Activated naive CD4-positive, alpha-beta T cell treated with anti-CD3 and anti-CD28 coated beads, Interleukin-2, amount 50 U/mL, for 72 hours (primary cell): ENCODE measurements around the gene FBXO3. TPM values are rescaled to one million over a fixed set of nuclear protein-coding genes. Genes with fewer than 3 reads are reported as not detected.
"Not testable (repeated sequence)": the region's sequence is repeated elsewhere in the genome, so short reads cannot be mapped to it uniquely, and the experiment has no call there.

Source experiments
- ATAC-seq, 2 donors: fragments of 150-1000 bp; cut with Tn5 transposase; 2 replicates each; pipeline ENCODE4 v1.10.0; 2021; ENCODE audit warnings: mild to moderate bottlenecking in 2 of 2, moderate library complexity in 2 of 2
- DNase-seq, 2 donors: peaks; one replicate each; pipeline ENCODE4 v3.0.0; 2021 to 2022; ENCODE audit warnings: low spot score in 2 of 2
- H3K27ac Mint-ChIP-seq, 2 donors: one replicate each; pipeline ENCODE4 v1.8.0; 2022; ENCODE audit warnings: mild to moderate bottlenecking in 2 of 2, mixed read lengths in 2 of 2
- H3K36me3 Mint-ChIP-seq, 2 donors: one replicate each; pipeline ENCODE4 v1.8.0; 2022; ENCODE audit warnings: mixed read lengths in 2 of 2
- H3K9me3 Mint-ChIP-seq, 2 donors: one replicate each; pipeline ENCODE4 v1.8.0; 2022; ENCODE audit warnings: mixed read lengths in 2 of 2
- total RNA-seq, 2 donors: library from RNA; stranded (reverse); gene quantifications; one replicate each; pipeline ENCODE4 v1.2.3, GENCODE V29; 2022

The FBXO3 gene, protein sequence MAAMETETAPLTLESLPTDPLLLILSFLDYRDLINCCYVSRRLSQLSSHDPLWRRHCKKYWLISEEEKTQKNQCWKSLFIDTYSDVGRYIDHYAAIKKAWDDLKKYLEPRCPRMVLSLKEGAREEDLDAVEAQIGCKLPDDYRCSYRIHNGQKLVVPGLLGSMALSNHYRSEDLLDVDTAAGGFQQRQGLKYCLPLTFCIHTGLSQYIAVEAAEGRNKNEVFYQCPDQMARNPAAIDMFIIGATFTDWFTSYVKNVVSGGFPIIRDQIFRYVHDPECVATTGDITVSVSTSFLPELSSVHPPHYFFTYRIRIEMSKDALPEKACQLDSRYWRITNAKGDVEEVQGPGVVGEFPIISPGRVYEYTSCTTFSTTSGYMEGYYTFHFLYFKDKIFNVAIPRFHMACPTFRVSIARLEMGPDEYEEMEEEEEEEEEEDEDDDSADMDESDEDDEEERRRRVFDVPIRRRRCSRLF
- 10 to 100 TPM; 13.3 to 18.4 TPM for total RNA-seq

DNA sequence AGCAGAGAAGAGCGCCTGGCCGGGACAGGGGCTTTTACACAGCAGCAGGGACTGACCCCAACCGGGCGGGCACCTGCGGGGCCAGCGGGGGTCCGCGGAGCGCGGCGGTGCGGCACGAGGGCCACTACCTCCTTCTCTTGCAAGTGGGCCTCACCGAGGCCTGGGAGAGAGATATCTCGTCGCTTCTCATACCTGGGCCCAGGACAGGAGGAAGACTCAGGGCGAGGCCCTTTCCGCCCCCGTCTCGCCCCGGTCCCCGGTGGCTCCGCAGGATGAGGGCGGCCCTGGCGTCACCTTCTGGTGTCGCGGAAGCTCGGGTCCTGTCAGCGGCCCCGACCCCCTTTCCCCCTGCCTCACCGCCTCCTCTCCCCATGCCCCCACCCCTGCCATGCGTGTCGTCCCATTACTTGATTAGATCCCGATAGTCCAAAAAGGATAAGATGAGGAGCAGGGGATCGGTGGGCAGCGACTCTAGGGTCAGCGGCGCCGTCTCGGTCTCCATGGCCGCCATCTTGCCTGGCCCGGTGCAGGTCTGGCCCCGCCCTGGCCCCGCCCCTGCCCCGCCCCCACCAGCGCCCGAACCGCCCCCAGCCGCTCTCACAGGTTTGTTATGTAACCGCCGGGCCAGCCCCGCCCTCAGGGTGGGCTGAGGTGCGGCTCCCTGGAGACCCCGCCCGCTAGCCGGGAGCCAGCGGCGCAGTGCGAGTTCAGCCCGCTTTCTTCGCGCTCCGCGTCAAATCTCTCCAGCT, at the start of gene FBXO3:
Gene FBXO3, minus strand, starts transcription at position 534 of the 749 bp plus-strand sequence. Its CDS starts 23 bp downstream, at position 511.
- peak; percentile 90 to 94 for ATAC-seq
- Mint-ChIP-seq H3K27ac (peak within 1 kb of the TSS; percentile 88 to 90), H3K36me3 (peaks cover 0 to 10% of the 10 kb centered on the region in 2 donors), H3K9me3 (no peaks in the 10 kb centered on the region)
- peak; percentile 77 to 78 for DNase-seq

DNA sequence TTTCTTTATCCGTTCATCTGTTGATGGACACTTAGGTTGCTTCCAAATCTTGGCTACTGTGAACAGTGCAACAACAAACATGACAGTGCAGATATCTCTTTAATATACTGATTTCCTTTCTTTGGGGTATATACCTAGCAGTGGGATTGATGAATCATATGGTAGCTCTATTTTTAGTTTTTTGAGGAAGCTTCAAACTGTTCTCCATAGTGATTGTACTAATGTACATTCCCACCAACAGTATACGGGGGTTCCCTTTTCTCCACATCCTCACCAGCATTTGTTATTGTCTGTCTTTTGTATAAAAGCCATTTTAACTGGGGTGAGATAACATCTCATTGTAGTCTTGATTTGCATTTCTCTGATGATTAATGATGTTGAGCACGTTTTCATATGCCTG, 48.7 kb upstream of the FBXO3 start:
- ATAC-seq, DNase-seq, H3K27ac Mint-ChIP-seq, H3K9me3 Mint-ChIP-seq, H3K36me3 Mint-ChIP-seq: not testable (repeated sequence)

DNA sequence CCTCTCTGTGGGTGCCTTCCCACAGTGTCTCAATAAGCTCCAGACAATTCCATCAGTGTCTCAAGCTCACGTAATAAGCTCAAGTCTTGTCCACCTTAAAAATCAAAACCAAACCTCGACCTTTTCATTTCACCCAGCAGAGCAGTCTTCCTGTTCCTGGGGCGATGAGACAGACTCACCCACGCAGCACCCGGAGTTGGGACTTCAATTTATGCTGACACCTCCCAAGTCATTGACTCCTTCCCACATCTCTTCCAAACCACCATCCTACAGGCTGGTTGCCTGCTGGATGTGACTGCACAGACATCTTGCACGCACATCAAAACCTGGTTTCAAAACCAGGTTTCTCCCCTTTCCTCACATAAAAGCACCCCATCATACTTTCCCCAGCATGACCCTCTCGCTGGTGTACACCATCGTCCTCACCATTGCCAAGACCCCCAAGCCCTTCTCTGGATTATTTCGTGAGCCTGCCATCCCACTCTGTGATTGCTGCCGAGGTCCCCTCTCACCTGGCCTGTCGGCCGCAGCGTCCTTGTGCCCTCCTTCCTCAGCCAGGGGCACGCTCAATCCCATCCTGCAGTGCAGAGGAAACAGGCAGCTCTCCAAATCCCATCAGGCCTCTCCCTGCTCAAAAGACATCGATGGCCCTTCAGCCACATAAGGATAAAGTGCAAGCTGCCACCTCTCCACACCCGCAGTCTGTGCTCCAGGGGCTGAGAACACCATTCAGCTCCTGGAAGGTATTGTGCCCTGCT, 45.1 kb upstream of the FBXO3 start:
- no peaks in the 10 kb centered on the region for H3K9me3 Mint-ChIP-seq
- ATAC-seq, result no peak
- DNase-seq, result no peak
- H3K27ac Mint-ChIP-seq, result no peak overlapping the region
- H3K36me3 Mint-ChIP-seq, result no peaks in the 10 kb centered on the region

DNA sequence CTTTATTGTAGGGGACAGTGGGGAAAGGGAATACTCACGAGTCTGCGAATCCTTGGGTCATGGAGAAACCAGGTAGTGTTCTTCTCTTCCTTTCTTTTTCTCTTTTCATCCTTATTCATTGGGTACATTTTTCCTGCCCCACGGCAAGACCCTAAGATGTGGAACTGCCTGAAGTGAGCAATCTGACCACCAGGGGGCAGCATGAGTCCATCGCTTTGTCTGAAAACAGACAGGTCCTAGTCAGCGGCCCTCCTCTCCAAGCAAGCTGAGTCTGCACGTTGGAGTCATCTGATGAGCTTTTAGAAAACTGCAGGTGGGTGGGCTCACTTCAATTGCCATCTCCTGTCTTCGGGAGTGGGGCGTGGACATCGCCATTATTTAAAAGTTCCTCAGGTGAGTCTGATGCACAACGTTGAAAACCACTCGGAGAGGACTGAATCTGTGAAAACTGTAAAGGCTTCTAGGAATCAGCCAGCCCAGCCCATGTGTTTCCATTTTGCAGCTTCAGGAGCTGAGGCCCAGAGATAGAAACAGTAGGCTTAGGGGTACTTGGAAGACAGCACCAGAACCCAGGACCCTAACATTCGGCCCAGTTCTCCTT, 34.0 kb upstream of the FBXO3 start:
- H3K9me3 Mint-ChIP-seq, result no peaks in the 10 kb centered on the region
- ATAC-seq (peak; percentile 76 to 91), DNase-seq (peak; percentile 70 to 90)
- H3K36me3 Mint-ChIP-seq, result no peaks in the 10 kb centered on the region
- H3K27ac Mint-ChIP-seq, result no peak overlapping the region

DNA sequence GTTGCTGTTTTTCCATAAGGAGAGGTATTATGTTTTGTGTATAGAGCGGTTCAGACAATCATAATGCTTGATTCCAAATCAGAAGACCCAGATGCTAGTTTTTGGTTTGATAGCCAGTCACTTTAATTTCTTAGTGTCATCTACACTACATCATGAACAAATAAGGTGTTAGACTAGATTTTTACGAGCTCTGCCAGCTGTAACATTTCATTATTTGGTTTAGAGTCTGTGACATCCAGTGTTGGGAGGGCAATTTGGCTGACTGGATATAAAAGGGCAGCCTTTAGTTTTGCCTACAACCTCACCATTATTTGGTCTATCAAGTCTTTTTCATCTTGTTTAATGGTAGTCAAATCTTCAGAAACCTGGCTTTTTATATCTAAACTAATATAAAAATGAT, 30.2 kb upstream of the FBXO3 start:
- DNase-seq (no peak), ATAC-seq (no peak)
- peaks cover 0 to 4% of the 10 kb centered on the region in 2 donors for H3K36me3 Mint-ChIP-seq
- H3K27ac Mint-ChIP-seq, result no peak overlapping the region
- no peaks in the 10 kb centered on the region for H3K9me3 Mint-ChIP-seq

DNA sequence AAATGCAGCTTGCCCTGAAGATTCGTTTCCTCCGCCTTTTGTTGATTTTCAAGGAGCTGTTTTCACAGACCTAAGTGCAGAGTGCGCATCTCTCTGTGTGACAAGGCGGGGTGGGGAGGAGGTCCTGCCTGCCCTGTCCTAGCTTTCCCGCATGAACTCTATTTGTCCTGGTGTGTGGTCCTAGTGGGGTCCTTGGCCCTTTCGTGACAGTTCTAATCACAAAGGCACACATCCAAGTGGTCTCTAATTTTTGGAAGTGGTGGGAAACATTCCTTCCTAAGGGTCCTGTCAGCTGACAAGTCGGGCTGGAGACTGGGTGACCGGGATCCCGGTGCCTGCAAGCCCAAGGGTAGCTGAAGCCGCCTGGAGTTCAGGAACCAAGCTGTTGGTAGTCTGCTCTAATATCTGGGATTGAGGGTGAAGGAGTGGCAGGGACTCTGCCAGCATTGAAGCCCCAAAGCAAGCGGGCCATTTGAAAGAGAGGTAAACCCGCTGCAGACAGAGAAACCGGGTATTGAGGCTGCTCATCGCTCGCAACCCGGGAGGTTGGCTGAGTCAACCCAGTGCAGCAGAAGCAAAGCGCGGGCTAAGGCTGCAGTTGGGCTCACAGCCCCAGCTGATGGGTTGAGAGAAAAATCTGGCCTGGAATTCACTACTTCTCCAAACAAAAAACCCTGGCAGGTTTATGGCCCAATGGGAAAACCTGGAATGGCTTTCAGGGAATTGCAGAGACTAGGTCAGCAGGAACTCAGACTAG, 28.1 kb upstream of the FBXO3 start:
- ATAC-seq (peak in 1 of 2 donors; percentile 62), DNase-seq (no peak)
- H3K36me3 Mint-ChIP-seq, result peaks cover 0 to 4% of the 10 kb centered on the region in 2 donors

DNA sequence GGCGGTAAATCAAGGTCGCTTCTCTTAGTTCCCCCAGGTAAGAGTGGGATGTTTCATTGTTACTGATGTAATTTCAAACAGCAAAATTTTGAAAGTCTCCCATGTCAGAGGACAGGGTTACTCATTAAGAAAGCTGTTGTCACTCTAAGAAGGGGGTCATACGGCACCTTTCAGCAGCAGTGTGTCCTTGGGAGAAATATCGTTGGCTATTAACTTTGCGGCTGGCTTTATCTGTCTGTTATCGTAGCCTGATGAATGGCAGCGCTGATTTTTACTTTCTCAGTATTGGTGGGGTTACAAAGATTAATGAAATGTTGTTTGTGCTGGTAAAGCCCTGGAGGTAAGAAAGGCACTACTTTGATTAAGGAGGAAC, 27.5 kb upstream of the FBXO3 start:
- DNase-seq (no peak), ATAC-seq (no peak)
- H3K9me3 Mint-ChIP-seq, result no peaks in the 10 kb centered on the region
- H3K27ac Mint-ChIP-seq, result no peak overlapping the region
- peaks cover 0 to 4% of the 10 kb centered on the region in 2 donors for H3K36me3 Mint-ChIP-seq

More for the DNA sequence above, 28.1 kb upstream of the FBXO3 start:
- Mint-ChIP-seq H3K27ac (no peak overlapping the region), H3K9me3 (no peaks in the 10 kb centered on the region)

DNA sequence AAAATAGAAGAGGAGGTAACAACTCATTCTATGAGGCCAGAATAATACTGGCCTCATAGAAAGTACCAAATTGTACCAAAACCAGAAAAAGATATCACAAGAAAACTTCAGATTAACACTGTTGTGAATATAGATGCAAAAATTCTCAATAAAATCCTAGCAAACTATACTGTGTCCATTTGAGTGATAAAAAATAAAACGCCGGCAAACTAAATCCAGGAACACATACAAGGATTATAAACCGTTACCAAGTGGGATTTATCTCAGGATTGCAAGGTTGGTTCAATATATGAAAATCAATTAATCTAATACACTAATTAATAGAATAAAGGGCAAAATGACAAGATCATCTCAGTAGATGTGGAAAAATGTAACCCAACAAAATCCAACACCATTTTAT, 23.6 kb upstream of the FBXO3 start:
- Mint-ChIP-seq H3K9me3 (no peaks in the 10 kb centered on the region), H3K27ac (no peak overlapping the region), H3K36me3 (peaks cover 0 to 9% of the 10 kb centered on the region in 2 donors)
- ATAC-seq (no peak), DNase-seq (no peak)

DNA sequence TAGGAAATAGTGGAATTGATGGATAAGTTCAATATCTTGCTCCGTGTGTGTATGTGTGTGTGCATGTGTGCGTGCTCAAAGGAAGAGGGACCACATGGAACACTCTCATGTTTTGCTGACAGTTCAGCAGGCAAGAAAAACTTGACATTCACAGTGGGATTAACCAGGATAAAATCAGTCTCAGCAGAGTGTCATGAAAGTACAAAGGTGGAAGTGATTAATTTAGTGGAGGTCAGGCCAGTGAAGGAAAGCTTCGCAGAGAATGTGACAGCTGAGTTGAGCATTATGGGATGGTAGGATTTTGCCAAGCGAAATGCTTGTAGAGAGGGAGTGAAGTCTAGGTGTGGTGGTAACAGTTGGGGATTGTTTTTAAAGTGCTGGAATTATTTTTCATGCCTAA, 15.7 kb upstream of the FBXO3 start:
- Mint-ChIP-seq H3K27ac (no peak overlapping the region), H3K9me3 (no peaks in the 10 kb centered on the region), H3K36me3 (no peaks in the 10 kb centered on the region)
- no peak for DNase-seq
- ATAC-seq, result no peak

DNA sequence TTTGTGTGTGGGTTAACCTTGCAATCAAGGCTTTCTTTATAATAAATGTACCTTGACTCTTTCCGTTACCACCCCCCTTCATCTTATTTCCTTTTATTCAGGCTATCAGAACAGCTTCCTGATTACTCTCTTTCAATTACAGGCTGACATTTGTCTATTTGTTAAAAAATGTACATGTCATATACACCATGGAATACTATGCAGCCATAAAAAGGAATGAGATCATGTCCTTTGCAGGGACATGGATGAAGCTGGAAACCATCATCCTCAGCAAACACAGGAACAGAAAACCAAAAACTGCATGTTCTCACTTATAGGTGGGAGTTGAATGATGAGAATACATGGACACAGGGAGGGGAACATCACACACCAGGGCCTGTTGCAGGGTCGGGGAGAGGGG, 13.8 kb upstream of the FBXO3 start:
- H3K36me3 Mint-ChIP-seq, H3K27ac Mint-ChIP-seq, H3K9me3 Mint-ChIP-seq, ATAC-seq, DNase-seq: not testable (repeated sequence)

DNA sequence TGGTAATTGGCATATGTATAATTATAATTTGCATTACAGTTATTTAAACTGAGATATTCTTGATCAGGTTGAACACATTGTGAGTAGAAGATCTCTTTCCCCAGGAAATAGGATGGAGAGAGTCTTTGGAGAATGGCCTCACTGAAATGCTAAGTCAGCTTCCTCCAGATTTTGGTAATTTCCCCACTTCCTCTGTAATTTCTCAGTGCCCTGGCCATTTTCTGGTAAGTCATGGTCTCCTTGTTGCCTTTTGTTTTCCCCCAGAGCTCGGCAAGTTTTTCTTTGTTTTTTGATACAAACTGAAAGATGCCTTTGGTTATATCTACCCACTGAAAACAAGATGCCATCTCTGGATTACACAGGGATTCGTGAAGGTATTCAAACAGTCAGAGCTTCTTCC, 12.8 kb upstream of the FBXO3 start:
- H3K9me3 Mint-ChIP-seq, result no peaks in the 10 kb centered on the region
- no peaks in the 10 kb centered on the region for H3K36me3 Mint-ChIP-seq
- DNase-seq (no peak), ATAC-seq (no peak)
- H3K27ac Mint-ChIP-seq, result no peak overlapping the region

DNA sequence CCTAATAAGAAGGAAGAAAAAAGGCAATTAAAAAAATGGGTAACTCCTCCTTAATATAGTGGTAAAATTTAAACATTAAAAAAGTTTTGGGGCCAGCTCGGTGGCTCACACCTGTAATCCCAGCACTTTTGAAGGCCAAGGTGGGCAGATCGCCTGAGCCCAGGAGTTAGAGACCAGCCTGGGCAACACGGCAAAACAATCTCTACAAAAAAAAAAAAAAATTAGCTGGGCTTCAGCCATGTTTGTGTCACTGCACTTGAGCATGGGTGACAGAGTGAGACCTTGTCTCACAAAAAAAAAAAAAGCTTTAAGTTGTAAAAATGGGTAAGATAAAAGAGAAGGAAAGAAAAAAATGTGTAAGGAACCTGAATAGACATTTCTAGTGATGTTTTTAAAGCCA, 11.3 kb upstream of the FBXO3 start:
- H3K36me3 Mint-ChIP-seq, result no peaks in the 10 kb centered on the region
- H3K9me3 Mint-ChIP-seq, result no peaks in the 10 kb centered on the region
- DNase-seq (no peak), ATAC-seq (no peak)
- no peak overlapping the region for H3K27ac Mint-ChIP-seq

DNA sequence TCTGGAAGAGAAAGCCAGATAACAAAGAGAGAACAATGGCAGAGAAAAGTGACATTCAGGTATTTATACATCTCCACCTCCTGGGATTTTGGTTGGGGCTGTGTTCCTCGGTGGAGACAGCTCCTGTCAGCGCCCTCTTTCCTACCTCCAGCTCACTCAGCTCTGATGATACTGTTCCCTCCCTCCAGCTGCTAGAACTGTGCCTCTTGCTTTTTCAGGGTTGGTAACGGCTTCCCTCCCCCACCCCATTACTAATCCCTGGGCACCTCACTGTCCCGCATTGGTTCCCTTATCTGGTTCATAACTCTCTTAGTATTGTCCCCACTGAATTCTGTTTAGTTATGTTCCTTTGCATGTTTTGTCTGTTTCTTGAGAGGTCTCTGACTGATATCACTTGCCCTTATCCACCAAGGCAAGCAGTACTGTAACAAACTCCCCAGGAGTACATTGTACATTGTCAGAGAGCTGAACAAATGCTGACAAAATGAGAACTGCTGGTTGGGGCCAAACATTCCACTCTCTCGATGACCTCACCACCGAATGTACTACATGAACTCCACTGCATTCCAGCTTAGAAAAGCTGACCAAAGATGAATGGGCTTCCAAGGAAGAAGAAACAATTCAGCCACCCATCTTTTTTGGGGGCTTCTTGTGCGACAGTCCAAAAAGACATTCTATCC, 5.7 kb upstream of the FBXO3 start:
- H3K36me3 Mint-ChIP-seq, result no peaks in the 10 kb centered on the region
- H3K27ac Mint-ChIP-seq, result no peak overlapping the region
- no peaks in the 10 kb centered on the region for H3K9me3 Mint-ChIP-seq
- DNase-seq (no peak), ATAC-seq (no peak)

DNA sequence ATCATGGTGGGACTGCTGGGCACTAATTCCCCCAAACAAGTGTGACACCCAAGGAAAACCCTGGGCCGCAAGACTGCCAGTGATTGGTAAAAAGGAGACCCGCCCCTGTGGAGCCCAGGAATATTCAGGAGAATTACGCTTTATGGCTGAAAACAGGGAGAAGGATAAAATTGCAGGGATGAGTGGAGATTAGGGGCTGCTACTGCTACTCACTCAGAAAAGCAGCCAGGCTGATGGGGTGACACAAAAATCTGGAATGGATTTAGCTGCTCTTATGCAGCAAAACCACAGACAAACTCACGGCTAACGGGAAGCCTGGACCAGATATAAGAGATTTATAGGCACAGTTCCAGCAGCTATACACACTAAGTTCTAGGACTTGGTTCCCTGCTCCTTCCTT, 4.4 kb upstream of the FBXO3 start:
- no peak for ATAC-seq
- Mint-ChIP-seq H3K36me3 (peaks cover 0 to 6% of the 10 kb centered on the region in 2 donors), H3K27ac (no peak overlapping the region), H3K9me3 (no peaks in the 10 kb centered on the region)
- no peak for DNase-seq

DNA sequence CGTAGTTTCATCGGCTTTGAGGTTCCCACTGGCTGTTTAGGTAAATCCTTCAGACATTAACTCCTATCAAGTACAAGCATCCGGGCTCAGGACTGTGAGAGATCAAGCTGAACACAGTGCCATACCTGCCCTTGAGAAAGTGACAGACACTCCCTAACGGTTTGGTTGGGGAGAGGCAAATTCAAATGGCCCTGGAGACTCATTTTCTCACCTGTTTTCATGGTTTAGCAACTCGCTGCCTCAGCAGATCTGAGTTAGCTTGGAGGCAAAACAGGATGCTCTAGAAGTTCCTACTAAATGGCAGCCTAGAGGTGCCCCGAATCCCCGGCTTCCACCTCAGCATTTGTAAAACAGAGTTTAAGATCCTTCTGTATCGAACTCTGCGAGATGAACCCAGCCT, 3.6 kb upstream of the FBXO3 start:
- H3K9me3 Mint-ChIP-seq, result no peaks in the 10 kb centered on the region
- ATAC-seq (no peak), DNase-seq (no peak)
- no peak overlapping the region for H3K27ac Mint-ChIP-seq
- H3K36me3 Mint-ChIP-seq, result peaks cover 0 to 10% of the 10 kb centered on the region in 2 donors
